ENCODE results near the gene ENOX1.
"Not testable (repeated sequence)": the region's sequence is repeated elsewhere in the genome, so short reads cannot be mapped to it uniquely, and the experiment has no call there.

Gene ENOX1

GRCh38 chr13:43415903-43416391 lies 370.8 kb downstream of the ENOX1 start:
- DNase-seq, result not testable (repeated sequence)

DNA sequence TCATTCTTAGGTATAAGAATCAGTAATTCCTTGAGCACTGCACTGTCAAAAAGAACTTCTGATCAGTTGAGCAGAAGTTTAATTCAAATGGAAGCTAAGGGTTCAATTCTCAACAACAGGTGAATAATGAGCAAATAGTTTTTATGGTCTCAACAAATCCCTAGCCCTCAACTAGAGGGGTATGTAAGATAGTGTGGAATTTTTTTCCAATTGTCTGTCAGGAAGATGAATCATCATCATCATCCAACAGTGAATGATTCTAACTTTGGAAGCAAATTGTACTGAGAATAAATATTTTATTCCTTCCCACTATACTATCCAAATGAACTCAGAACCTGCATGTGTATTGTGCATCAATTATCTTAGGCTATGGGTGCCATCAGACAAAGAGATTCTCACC lies 372.7 kb downstream of the ENOX1 start:
- DNase-seq, result no peak

DNA sequence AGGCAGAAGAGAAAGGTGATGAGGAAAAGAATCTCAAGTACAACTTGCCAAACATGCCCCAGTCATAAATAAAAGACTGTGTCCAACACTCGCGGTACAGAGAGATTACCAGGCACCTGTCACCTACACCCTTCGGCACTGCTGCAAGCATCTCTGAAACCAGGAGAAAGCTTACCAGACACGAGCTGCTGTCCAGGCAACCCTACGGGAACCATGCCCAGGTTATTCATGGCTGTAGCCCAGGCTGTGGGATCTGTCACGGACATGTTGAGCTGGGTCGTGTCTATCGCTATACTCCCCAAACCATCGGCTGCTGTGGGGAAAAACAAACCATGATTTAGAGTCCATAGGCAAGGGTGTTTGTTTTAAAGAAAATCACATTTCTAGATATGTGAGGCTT lies 375.0 kb downstream of the ENOX1 start:
- no peak for DNase-seq

- no peak for DNase-seq
These were observed 375.6 kb downstream of the ENOX1 start for GRCh38 chr13:43411211-43411610.

DNA sequence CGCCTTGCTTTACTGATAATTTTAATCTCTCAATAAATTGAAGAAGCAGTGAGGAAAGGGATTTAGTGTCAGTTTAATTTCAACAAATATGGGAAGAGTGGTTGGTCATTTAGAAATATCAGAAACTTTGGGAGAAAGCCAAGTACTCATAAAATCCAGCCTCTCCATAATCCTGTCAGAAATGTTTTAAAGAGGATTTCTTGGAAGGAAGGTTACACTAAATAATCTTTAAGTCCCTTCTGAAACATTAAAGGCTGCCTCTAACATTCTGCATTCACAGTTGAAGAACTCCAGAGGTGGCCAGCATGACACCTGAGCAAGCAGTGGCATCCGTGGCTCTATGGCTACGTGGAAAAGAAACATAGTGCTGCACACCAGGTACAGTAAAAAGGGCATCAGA lies 378.5 kb downstream of the ENOX1 start:
- no peak for DNase-seq

DNA sequence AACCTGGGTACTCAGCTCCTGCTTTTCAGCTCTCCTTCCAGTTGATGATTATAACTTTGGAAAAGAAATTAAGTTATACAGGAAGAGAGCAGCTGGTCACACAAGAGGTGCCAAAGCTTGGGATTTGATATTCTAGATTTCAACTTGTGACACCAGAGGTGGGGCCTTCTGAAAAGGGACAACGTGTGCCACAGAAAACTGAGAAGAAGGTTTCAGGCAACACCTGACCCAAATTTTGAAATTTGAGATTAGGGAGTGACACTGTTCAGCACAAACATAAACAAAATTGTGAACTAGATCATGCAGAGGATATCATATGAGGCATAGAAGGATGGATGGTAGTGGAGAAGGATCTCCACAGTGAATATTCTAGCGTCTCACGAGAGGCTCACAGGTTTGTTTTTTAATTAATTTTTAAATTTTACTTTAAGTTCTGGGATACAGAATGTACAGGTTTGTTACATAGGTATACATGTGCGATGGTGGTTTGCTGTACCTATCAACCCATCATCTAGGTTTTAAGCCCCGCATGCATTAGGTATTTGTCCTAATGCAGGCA lies 379.7 kb downstream of the ENOX1 start:
- no peak for DNase-seq

DNA sequence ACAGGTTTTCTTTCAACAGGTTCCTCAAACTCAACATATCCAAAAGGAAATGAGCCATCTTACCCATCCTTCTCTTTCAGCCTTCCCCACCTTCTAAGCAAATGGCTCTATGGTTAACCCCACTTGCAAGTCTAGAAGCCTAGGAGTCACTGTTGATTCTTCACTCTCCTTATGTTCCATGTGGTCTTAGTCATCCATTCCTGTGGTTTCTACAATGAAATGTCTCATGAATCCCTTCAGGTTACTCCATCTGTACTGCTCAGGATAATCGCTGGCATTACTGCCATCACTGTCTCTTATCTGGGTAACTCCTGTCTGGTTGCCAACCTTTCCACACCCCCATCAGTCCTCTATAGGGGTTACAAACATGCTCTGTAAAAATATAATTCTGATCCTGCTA lies 381.3 kb downstream of the ENOX1 start:
- DNase-seq, result no peak

DNA sequence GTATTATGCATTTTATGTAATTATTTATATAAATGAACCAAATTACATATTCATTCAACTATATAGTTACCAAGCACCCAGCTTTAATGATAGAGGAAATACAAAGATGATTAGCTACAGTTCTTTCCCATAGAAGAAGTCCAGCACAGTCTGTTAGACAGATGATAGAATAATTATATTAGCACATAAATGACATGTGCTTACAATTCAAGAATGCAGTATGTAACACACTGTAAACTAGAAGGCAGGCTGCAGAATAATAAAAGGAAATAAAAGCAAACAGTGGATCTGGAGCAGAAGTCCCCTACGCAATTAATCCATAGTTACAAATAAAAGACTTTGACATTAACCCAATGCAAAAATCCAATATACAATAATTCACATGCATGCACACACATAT lies 384.4 kb downstream of the ENOX1 start:
- no peak for DNase-seq

GRCh38 chr13:43401361-43401760 lies 385.4 kb downstream of the ENOX1 start:
- no peak for DNase-seq

GRCh38 chr13:43397111-43397510 lies 389.7 kb downstream of the ENOX1 start:
- DNase-seq, result no peak

GRCh38 chr13:43391036-43391435 lies 395.7 kb downstream of the ENOX1 start:
- no peak for DNase-seq

GRCh38 chr13:43390619-43391018 lies 396.2 kb downstream of the ENOX1 start:
- no peak for DNase-seq

- DNase-seq, result no peak
These were observed 396.8 kb downstream of the ENOX1 start for GRCh38 chr13:43389983-43390382.

DNA sequence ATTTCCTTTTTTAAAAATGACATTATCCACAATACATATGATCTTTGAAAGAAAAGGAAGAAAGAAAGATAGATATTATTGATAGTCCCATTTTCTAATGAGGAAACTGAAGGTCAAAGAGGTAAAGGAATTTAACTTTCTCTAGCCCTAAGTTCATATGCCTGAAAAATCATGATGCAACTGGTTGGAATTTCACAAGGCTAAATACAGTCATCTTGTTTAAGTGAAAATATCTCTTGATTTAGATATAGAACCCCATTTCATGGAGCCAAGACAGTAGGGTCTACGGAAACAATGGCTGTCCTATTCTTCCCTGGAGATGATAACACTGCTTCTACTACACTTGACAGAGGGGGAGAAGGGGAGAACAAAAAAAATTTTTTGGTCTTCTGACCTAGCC lies 397.2 kb downstream of the ENOX1 start:
- DNase-seq, result no peak

GRCh38 chr13:43388282-43389034 lies 398.3 kb downstream of the ENOX1 start:
- DNase-seq, result no peak

DNA sequence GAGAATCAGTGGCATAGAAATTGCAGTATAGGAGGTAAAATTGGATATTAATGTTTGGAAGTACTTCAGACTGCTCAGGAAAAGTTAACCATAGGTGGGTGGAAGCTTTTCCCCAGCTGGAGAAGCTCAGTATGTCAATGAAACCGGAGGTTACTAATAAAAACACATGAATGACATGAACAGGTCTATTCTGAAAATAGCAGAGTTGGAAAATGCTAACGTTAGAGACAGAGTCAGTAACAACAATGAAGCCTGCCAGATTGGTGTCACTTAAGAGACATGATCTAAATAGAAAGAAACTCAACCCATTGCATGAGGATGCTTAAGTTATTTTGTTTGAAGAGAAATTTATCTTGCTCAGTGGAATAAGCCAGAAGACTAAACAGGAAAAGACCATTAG lies 398.9 kb downstream of the ENOX1 start:
- no peak for DNase-seq

GRCh38 chr13:43383498-43384165 lies 403.1 kb downstream of the ENOX1 start:
- no peak for DNase-seq

DNA sequence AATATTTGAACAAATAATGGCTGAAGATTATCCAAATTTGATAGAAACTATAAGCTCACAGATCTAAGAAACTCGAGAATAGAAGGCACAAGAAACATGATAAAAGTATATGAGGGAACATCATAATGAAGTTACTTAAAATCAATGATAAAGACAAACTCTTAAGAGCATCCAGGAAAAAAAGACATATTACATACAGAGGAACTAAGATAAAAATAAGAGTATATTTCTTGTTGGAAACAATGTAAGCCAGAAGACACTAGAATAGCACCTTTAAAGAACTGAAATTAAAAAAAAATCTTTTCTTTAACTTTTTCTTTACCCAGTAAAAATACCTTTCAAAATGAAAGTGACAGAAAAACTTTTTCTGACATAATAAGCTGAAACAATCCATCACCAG lies 407.0 kb downstream of the ENOX1 start:
- no peak for DNase-seq

- no peak for DNase-seq
These were observed 408.8 kb downstream of the ENOX1 start for GRCh38 chr13:43377973-43378372.

- peak; percentile 7 to 37 for DNase-seq
These were observed 409.6 kb downstream of the ENOX1 start for GRCh38 chr13:43377149-43377548.

GRCh38 chr13:43376596-43376995 lies 410.2 kb downstream of the ENOX1 start:
- no peak for DNase-seq

GRCh38 chr13:43375797-43376465 lies 410.8 kb downstream of the ENOX1 start:
- DNase-seq, result no peak

DNA sequence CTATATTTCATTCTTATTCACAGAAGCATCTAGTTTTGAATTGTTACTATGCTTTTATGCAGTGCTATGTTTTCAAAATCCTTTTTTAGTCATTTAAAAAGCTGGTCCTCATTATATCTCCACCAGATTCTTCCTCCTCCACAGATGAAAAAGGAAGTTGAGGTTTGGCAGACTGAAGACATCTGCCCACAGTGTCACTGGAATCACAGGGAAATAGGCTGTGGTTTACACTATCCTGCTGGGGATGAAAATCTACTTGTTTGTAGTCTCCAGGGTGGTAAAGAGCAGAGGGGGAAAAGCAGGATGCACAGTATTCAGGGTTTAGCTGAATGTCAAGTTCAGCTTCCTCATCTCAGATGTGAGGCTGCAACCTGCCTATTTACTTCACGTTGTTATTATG lies 412.2 kb downstream of the ENOX1 start:
- no peak for DNase-seq

DNA sequence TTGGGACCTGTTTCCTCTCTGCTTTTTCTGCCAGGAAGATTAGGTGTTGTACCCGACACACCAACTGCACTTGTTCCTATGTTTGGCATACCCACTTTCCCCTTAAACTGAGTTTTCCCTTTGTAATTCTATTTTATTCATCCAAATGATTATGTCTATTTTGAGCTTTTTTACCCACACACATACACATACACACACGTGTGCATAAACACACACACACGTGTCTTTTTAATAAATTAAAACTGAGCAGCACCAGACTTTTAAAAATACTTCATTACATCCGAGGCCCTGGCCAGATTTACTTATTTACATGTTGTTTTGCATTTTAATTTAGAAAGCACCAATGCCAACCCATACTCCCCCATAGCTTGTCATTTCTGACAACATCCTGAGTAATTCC lies 413.4 kb downstream of the ENOX1 start:
- DNase-seq, result no peak
